Measurements from ENCODE around the gene COQ5.

DNA sequence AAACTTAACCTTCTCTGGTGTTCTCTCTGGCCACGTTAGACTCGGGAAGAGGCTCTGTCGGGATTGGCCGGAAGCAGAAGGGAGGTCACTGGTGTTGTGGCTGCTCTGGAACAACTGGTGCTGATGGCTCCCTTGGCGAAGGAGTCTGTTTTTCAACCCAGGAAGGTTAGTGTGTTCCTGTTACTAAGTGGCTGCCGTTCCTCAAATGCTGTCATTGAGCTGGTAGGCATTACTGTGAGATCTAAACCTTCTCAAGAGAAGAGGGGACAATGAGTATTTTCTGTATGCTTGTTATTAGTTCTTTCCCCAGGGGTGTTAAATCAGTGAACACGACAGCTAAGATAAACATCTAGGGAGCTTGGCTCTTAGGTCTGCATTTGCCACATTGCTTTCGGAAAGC is 33.9 kb upstream of the COQ5 start:
- TF ChIP-seq HDGF (IDR thresholded peaks at IDR 0.05; ENCODE audit: borderline replicate concordance) (no peak), FOXA1 (IDR thresholded peaks at IDR 0.05) (no peak), TARDBP (IDR thresholded peaks at IDR 0.05) (no peak), SUZ12 (IDR thresholded peaks at IDR 0.05) (no peak), BHLHE40 (IDR thresholded peaks at IDR 0.05; ENCODE audit: borderline replicate concordance) (no peak), NFRKB (IDR thresholded peaks at IDR 0.05) (no peak), SP1 (IDR thresholded peaks at IDR 0.05) (no peak)
